Erythroblast (primary cell): ENCODE measurements around the gene UBR2.
"Not testable (repeated sequence)": the region's sequence is repeated elsewhere in the genome, so short reads cannot be mapped to it uniquely, and the experiment has no call there.

Source experiments
- DNase-seq, 2 experiments: peaks; one replicate each; lab custom pipeline; 2025; lab: John Stamatoyannopoulos, UW
- GATA1 ChIP-seq: IDR thresholded peaks from 2 replicates; pipeline ENCODE4 v1.6.1; 2011; ENCODE audit warnings: low read depth, mild to moderate bottlenecking, control low read depth, low read length, moderate library complexity
- POLR2A ChIP-seq: IDR thresholded peaks from 2 replicates; pipeline ENCODE4 v1.6.1; 2011; ENCODE audit warnings: mild to moderate bottlenecking, low read length

Gene UBR2

GRCh38 chr6:42674780-42675179, 111.0 kb downstream of the UBR2 start:
- no peak for DNase-seq
- TF ChIP-seq POLR2A (no peak), GATA1 (no peak)

GRCh38 chr6:42679358-42679757, 115.5 kb downstream of the UBR2 start:
- no peak for DNase-seq
- TF ChIP-seq POLR2A (no peak), GATA1 (no peak)

GRCh38 chr6:42688281-42688680, 124.5 kb downstream of the UBR2 start:
- TF ChIP-seq POLR2A (no peak), GATA1 (no peak)
- no peak for DNase-seq

- DNase-seq: no peak
- no peak for TF ChIP-seq POLR2A
- no peak for TF ChIP-seq GATA1
Measured at GRCh38 chr6:42689371-42689770, 125.5 kb downstream of the UBR2 start.

GRCh38 chr6:42690151-42690702, 126.4 kb downstream of the UBR2 start:
- TF ChIP-seq POLR2A (no peak), GATA1 (no peak)
- no peak for DNase-seq

GRCh38 chr6:42690872-42691271, 127.0 kb downstream of the UBR2 start:
- DNase-seq: no peak
- TF ChIP-seq POLR2A (no peak), GATA1 (no peak)

- DNase-seq: peak in 1 of 2 experiments; percentile 17
Measured at GRCh38 chr6:42692137-42692911, 128.5 kb downstream of the UBR2 start.

GRCh38 chr6:42693725-42694323, 130.0 kb downstream of the UBR2 start:
- no peak for DNase-seq
- TF ChIP-seq GATA1 (no peak), POLR2A (no peak)

More at GRCh38 chr6:42692137-42692911, 128.5 kb downstream of the UBR2 start:
- TF ChIP-seq POLR2A (no peak), GATA1 (no peak)

- DNase-seq: no peak
- TF ChIP-seq GATA1: no peak
- TF ChIP-seq POLR2A: no peak
Measured at GRCh38 chr6:42694586-42694985, 130.8 kb downstream of the UBR2 start.

GRCh38 chr6:42696526-42697267, 132.9 kb downstream of the UBR2 start:
- TF ChIP-seq POLR2A (no peak), GATA1 (no peak)
- peak; percentile 34 to 67 for DNase-seq

- no peak for DNase-seq
- TF ChIP-seq GATA1 (no peak), POLR2A (no peak)
Measured at GRCh38 chr6:42697268-42697655, 133.4 kb downstream of the UBR2 start.

GRCh38 chr6:42698217-42698616, 134.4 kb downstream of the UBR2 start:
- TF ChIP-seq GATA1: no peak
- no peak for TF ChIP-seq POLR2A

GRCh38 chr6:42702200-42702599, 138.4 kb downstream of the UBR2 start:
- no peak for DNase-seq
- TF ChIP-seq GATA1 (no peak), POLR2A (no peak)

More at GRCh38 chr6:42698217-42698616, 134.4 kb downstream of the UBR2 start:
- DNase-seq: no peak

GRCh38 chr6:42702786-42703185, 139.0 kb downstream of the UBR2 start:
- DNase-seq: not testable (repeated sequence)
